Measurements from ENCODE around the gene CACNB2.
"Not testable (repeated sequence)": the region's sequence is repeated elsewhere in the genome, so short reads cannot be mapped to it uniquely, and the experiment has no call there.

CACNB2 gene

DNA sequence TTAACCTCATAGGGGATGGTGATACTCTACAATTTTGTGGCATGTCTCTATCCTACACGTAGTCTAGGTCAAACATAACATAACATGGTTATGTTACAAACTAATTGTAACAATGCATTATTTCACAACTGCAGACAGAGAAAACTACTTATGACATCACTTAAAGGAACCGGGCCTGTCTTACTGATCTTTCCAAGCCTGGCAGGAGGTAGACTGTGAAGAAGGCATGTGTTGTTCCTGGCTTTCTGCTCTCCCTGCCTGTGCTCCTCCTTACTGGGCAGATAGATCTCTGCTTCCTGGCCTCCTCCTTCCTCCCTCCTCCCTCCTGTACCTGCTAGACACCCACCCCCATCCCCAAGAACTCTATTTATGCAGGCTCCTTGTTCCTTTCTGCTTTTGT is 5.4 kb downstream of the CACNB2 start:
- no peak for DNase-seq (ENCODE audit: low read depth)

DNA sequence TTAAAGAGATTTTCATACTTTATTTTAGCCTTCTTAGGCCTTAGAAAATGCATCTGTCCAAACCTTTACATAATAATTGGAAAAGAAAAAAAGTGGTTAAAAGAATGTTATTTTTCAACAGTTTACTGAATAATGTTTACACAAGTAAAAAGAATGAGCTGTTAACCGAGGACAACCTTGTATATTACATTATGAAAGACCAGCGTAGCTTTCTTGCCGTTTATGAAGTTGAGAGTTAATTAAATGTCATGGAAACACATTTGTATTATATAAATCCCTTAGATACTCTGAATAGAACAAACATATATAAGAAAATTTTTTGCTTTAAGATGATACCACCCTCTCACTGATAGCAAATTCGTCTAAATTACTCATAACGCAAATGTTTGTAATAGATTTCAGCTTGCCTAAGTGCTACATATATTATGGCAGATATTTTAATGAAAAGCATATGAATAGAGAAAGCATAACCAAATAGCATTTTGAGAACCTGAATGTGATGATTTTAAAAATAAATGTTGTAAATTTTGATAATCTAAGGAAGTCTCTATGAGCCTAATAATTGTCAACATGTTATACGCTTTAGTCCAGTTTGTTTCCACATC is 9.1 kb downstream of the CACNB2 start:
- no peak for DNase-seq (ENCODE audit: low read depth)

DNA sequence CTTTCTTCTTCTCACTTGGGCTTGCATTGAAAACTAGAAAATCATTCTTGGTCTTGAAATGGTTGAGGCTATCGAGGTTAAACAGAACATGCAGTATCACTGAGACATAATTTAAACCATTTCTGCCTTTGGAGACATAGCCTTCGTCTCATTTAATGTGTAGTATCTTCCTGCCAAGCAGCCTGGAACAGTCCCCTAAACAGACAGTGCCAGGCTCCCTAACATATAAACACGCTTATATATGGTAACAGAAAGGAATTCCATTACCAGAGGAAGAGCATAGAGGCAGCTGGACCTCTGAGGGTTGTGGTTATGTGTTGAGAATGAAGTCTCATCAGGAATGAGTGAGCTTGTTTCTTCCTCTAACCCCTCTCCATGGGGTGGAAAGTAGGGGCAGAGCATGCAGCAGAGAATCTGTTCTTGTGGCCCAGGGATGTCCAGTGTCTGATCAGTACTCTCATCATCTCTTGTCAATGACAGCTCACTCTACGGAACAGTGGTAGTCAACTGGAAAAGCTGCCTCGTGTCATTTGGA is 11.2 kb downstream of the CACNB2 start:
- DNase-seq (ENCODE audit: low read depth), result no peak

DNA sequence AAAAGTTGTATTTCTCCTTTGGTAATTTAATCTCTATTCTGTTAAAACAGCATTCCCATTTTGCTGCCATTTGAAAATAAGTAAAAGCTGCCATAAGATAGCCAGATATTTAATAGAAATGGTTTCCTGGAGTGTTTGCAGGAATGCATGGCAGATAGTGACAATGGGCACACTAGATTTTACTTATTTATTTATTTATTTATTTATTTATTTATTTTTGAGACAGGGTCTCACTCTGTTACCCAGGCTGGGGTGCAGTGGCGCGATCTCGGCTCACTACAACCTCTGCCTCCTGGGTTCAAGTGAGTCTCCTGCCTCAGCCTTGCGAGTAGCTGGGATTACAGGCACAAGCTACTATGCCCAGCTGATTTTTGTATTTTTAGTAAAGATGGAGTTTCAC is 13.2 kb downstream of the CACNB2 start:
- not testable (repeated sequence) for DNase-seq (ENCODE audit: low read depth)

DNA sequence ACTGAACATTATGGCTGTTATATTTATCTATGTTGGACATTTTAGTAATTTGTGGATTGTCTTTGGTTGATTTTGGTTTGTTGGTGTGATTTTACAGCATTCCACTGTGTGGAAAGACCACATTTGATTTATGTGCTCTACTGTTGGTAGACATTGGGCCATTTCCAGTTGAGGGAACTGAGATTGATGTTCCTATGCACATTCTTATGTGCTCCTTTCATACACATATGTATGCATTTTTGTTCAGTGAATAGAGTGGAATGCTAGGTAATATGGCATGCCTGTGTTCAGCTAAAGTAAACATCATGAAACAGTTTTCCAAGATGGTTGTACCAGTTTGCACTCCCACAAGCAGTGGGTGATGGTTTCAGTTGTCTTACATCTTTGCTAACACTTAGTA is 15.1 kb downstream of the CACNB2 start:
- DNase-seq (ENCODE audit: low read depth), result no peak

DNA sequence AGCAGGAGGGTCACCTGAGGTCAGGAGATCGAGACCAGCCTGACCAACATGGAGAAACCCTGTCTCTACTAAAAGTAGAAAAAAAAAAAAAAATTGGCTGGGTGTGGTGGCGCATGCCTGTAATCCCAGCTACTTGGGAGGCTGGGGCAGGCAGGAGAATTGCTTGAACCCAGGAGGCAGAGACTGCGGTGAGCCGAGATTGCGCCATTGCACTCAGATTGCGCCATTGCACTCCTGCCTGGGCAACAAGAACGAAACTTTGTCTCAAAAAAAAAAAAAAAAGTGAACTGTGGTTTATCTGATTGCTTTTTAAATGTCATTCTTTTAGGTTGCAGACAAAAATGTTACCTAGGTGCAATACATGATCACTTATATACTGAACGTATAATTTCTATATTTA is 16.6 kb downstream of the CACNB2 start:
- DNase-seq (ENCODE audit: low read depth), result not testable (repeated sequence)

DNA sequence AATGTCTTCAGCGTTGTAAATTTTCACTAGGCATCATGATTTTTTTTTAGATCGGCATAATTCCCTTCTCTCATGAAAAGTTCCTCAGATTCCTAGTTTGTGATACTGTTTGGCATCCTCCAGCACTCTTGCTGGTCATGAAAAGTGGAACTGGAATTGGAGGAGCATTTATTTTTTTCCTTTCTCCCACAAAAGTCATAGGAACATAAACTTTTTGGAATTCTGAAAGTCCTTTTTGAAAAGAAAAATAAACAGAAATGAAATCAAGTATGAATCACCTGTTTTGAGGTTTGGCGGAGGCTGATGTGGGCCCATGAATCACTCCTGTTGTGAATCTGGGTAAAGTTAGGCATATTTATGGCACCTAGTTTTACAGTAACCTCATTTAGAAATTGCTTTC is 17.7 kb downstream of the CACNB2 start:
- no peak for DNase-seq (ENCODE audit: low read depth)

DNA sequence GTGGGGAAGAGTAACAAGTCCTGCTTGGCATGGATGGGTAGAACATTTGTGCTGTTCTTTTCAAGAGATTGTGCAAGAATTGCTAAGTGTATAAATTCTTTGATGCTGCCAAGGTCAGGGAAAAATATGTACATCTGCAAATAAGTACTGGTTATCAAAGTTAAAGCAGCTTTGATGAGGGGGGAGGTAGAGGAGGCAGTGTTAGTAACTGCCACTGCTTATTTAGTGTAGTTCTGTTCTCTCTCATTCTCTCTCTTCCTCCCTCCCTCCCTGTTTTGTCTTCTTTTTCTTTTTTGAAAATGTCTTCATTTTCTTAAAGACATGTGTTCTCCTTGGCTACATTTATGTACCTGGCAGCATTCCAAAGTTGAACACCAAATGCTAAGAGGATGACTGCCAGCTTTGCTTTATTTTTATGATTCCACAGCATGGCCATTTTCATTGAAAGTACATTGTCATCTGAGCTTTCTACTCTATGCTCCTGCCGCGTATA is 18.6 kb downstream of the CACNB2 start:
- no peak for DNase-seq (ENCODE audit: low read depth)

DNA sequence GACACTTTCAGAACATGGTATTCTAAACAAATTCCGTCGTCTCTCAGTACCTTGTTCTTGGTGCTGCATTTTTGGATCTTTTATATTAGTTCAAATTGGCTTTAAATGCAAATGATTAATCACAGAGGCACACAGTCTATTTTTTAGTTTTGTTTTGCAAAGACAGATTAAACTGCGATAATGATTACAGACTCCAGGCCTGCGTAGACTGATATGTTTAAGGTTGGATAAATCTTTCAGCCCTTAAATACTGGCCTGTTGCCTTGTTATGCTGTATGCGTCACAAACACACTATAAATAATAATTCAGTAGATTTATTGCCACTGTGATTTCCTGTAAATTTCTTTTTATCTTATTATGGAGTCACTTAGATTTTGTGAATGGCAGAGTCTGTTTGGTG is 19.3 kb downstream of the CACNB2 start:
- DNase-seq (ENCODE audit: low read depth), result no peak

DNA sequence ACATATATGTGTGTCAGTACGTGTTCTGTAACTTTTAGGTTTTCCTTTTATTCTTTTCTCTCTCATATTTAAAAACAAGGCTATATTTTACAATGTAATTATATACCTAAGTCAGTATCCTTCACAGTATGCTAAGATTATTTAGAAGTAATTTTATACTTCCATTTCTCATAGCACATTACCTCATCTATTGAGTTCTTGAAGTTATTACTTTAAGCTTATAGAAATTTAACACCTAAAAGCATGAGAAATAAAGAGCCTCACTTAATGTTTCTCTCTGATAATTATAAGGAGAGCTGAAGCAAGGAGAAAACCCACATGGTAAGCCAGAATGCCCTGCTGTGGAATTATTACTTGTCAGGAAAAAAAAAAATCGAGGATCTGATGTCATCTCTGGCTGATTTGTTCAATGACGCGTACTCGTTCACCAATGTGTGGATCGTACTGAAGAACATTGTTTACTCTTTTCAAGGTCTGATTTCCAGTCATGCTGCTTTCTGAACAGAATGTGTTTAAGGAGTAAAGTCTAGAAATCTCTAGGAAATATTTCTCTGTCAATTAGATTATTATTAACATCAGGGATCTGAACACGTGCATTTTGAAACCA is 21.9 kb downstream of the CACNB2 start:
- no peak for DNase-seq (ENCODE audit: low read depth)

DNA sequence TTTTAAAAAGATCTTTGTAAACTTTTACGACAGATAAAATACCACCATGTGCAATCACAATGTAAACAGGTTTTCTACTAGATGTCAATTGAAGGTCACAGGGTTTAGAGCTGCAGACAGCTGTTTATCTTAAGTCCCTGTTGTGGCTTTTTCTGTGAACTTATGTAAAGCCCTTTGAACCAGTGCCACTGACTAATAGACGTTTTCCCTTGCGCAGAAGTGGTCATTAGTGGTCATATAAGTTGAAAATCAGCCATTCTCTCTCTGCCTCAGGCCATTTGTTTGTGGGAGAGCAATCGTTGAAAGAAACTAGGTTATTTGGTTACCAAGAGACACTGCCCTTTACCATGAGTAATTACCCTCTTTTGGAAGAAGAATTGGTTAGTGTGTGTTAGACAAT is 23.9 kb downstream of the CACNB2 start:
- no peak for DNase-seq (ENCODE audit: low read depth)

DNA sequence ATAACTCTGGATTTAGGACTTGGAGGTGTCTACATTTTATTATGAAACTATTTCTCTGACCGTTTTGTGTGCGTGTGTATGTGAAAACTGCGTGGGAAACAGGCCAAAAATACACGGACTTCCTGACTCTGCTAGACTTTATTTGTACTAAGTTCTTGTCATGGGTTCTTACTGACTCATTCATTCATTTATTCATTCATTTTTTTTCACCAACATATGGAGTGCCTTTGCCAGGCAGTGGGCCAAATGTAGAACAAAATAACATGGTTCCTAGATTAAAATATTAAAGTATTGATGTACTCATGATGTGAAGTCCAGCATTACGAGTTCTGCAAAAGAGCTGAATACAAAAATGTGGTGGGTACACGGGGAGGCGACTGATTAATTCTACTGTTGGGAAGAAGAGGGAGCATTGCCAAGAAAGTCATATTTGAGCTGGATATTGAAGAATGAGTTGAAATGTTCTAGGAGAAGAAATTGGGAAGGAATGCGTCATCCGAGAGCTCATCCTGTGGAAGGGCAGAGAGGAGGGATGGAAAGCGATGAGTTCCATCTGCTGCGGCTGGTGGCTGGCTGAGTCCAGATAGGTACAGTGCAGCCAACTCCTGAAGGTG is 24.6 kb downstream of the CACNB2 start:
- DNase-seq (ENCODE audit: low read depth), result no peak

DNA sequence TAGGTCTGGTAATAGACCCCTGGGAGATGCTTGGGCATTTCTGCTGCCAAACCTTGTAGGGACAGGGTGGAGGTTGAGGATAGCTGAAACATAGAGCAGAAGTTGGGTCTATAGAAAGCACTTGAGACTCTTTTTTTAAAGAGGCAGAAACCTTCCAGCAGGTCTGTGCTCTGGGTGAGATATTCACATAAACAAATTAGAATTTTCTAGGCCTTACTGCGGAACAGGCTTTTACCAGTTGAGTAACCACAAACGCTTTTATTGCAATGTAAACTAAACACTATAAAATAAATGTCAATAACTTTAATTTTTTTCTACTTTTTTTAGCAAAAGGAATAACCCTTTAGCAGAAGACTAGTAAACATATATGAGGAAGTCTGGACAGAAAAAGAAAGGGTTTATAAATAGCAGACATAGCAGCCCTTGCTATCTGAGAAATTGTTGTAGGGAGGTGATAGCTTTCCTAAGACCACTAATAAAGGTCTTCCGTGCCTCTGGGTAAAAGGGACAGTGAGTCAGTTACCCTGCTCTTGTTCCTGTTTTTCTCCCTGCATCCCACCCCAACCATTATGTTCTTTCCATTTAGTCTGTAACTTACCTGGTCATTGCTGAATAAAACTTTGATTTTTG is 38.7 kb downstream of the CACNB2 start:
- no peak for DNase-seq (ENCODE audit: low read depth)

DNA sequence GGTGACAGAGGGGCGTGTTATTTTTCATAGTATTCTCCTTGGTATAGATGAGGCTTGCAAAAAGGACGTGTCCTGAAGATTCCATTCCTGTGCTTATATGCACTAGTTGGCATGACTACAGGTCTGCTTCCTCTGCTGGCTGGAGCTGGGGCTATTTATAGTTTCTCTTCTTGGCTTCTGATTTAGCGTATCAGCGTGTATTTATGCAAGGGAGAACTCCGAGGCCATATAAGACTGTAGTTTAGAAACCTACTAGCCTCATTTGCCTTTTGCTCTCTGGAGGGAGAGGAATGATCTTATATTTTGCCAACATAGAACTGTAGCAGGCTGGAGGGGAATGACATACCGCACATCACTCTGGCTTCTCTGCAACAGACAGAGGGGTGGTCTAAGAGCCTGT is 39.7 kb downstream of the CACNB2 start:
- no peak for DNase-seq (ENCODE audit: low read depth)

DNA sequence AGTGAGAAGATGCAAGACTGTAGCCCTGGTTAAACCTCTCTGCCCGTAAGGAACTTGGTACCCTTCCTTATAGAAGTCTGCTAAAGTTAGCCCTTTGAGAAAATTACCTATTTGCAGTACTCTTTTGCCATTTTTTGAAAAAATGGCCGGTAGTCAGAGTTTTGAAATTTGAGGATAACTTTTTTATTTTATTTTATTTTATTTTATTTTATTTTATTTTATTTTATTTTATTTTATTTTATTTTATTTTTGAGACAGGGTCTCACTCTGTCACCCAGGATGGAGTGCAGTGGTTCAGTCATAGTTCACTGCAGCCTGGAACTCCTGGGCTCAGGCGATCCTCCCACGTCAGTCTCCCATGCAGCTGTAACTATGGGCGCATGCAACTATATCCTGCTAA is 41.2 kb downstream of the CACNB2 start:
- DNase-seq (ENCODE audit: low read depth), result not testable (repeated sequence)

DNA sequence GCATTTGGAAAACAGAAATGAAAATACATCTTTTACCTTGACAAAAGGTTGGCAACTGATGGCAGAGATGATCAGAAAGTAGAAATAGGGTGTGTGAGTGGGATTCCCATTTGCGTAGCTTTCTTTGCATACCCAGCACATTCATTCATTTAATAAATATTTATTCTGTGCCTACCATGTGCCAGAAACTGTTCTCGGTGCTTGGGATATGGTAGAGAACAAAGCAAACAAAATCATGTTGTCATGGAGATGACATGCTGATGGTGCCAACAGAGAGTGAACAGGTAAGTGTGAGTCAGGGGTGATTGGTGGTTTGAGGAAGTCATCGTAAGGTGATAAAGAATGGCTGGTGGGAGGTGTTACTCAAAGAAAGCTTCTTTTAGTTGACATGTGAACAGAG is 45.4 kb downstream of the CACNB2 start:
- no peak for DNase-seq (ENCODE audit: low read depth)

DNA sequence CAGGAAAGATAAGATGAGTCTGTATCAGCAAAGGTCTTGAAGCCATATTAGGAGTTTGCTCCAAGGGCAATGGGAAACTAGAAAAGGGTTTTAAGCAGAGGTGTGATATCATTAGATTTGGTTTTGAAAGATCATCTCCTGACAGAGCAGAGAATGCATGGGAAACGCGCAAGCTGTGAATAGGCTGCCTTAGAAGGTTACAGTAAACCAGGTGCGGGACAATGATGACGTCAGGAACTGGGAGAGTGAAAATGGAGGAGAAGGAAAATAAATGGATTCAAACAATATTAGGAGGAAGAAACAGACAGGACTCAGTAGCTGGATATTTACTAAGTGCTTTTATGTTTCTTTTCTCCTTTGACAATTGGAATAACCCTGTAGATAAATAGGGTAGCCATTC is 50.6 kb downstream of the CACNB2 start:
- DNase-seq (ENCODE audit: low read depth), result no peak

DNA sequence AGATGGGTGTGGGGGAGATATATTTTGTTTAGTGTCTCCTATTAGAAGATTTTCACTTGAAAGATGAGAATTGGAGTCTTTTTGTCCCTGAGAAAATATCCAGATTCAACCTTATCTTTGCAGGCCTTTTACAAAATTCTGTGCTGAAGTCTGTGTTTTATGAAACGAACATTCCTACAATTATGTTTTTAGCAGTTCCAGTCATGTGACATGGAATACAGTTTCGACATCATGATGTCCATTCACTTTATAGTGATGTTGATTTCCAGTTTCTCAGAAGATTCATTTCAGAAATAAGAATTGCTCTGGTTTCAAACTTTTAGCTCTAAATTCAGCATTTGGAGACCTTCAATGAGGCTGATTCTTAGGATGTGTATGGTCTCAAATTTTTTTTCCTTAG is 54.4 kb downstream of the CACNB2 start:
- DNase-seq (ENCODE audit: low read depth), result no peak

DNA sequence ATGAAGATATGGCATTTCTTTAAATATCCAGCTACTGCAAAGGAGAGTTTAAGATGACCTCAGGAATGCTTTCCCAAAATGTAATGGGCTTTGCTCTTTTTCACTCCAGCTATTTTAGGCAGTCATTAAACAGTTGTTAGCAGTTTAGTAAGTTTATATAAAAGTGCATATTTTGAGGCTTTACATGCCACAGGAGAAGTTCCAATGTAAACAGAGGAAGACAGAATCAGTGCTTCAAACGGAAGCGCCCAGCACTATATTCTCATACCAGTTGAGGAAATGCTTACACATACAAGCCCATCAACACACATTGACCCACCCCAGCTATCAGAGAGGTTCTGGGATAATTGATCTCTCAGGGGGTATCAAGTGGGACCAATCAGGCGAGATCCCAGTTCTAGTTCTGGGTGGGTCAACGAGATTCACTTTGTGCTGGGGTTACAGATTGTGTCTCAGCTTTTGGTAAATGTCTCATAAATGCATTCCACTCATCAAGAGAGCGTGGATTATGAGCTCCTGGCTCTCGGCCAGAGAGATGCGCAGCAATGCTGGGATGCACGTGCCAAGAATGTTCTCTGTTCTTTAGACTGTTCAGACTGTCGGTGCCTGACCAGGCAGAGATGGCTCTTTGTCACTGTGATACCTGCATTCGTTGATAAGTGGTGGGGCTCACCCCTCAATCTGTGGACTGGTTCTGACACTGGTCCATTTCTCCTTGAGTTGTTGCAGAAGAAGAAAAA is 55.0 kb downstream of the CACNB2 start:
- no peak for DNase-seq (ENCODE audit: low read depth)

DNA sequence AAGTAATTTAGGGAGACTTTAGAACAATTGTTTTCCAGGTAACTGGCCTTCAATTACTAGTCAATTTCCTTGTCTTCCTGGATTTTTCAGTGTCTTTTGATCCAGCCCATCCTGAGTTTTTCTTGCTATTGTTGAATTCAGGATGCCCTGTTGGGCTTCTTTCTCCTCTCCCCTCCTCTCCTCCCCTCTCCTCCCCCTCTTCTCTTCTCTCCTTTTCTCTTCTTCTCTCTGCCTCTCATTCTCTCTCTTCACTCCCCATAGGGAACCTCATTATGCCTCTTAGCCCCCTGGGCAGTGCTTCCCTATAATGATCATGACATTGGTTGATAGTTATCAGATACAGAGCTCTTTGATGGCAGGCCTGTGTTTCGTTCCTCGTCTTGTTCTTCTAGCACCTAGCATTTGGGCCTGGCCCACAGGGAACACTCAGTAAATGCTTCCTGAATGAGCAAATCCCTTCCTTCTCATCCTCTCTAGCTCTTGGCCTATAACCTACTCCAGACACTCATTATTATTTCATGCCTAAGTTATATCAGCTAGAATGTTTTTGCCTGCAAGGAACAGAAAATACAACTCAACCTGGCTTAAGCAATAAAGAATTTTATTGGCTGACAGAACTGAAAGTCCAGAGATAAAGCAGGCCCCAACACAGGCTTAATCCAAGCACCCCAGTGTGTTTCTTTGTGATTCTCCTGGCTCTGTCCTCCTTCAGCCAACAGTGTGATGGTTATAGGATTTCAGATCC is 56.8 kb downstream of the CACNB2 start:
- DNase-seq (ENCODE audit: low read depth), result no peak

DNA sequence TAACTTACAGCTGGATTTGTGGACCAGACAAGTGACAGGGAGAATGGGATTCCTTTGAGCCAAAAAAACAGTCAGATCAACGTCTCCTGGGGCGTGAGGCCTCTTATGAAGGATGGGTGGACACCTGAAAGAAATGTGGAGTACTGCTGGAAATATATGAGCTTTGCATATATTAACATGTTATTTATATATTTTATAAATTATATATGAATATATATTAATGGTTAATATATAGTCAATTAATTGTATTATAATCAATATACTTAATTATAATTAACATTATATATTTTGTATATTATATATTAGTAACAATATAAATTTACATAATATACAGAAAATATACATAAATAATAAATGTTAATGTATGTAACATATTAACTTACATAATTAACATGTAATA is 57.5 kb downstream of the CACNB2 start:
- no peak for DNase-seq (ENCODE audit: low read depth)

DNA sequence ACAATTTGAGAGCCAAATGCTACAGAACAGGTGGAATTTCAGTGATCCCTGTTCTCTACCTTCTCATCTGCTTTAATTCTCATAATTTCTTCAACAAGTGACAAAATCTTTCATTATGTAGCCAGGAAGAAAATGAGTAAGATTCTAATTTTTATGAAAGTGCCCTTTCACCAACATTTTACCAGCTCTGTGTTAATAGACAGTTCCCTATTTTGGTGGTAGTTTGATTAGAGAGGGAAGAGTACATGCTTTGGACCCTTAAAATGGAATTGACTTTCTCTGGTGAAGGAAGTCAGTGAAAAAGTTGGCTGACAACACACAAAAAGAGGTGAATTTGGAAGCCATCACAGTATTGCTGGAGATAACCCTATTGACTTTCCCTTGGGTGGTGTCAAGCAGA is 61.7 kb downstream of the CACNB2 start:
- no peak for DNase-seq (ENCODE audit: low read depth)
